ENCODE data around the gene IFI44.

Gene IFI44

GRCh38 chr1:78667939-78668338 lies 18.3 kb downstream of the IFI44 start:
- in situ Hi-C loops (cut with HindIII; ENCODE audit: low pct_ligation_motif_present, low sequenced_read_pairs), result no loop called here
- no peak for DNase-seq
- TF ChIP-seq CTCF (IDR thresholded peaks at IDR 0.05; ENCODE audit: low read depth, low read length, missing control alignments), result no peak
- H3K27me3 ChIP-seq (replicated peaks), result no peaks in the 10 kb centered on the region
- no peak overlapping the region for H3K4me3 ChIP-seq (ENCODE audit: low read depth, low read length)
- no peak overlapping the region for H3K27ac ChIP-seq
- H3K36me3 ChIP-seq (replicated peaks), result no peaks in the 10 kb centered on the region

- no peak for TF ChIP-seq CTCF (IDR thresholded peaks at IDR 0.05; ENCODE audit: low read depth, low read length, missing control alignments)
- no peak overlapping the region for H3K4me3 ChIP-seq (ENCODE audit: low read depth, low read length)
- no peak for DNase-seq
- H3K36me3 ChIP-seq (replicated peaks), result no peaks in the 10 kb centered on the region
- H3K27ac ChIP-seq, result no peak overlapping the region
- no peaks in the 10 kb centered on the region for H3K27me3 ChIP-seq (replicated peaks)
- in situ Hi-C loops (cut with HindIII; ENCODE audit: low pct_ligation_motif_present, low sequenced_read_pairs), result no loop called here
These were observed 18.8 kb downstream of the IFI44 start for GRCh38 chr1:78668427-78668826.

- Histone ChIP-seq H3K27me3 (replicated peaks) (no peaks in the 10 kb centered on the region), H3K27ac (no peak overlapping the region), H3K4me3 (ENCODE audit: low read depth, low read length) (no peak overlapping the region), H3K36me3 (replicated peaks) (no peaks in the 10 kb centered on the region)
- in situ Hi-C loops (cut with HindIII; ENCODE audit: low pct_ligation_motif_present, low sequenced_read_pairs), result no loop called here
- no peak for DNase-seq
- no peak for TF ChIP-seq CTCF (IDR thresholded peaks at IDR 0.05; ENCODE audit: low read depth, low read length, missing control alignments)
These were observed 22.8 kb downstream of the IFI44 start for GRCh38 chr1:78672428-78672827.

- no peak for DNase-seq
- Histone ChIP-seq H3K36me3 (replicated peaks) (no peaks in the 10 kb centered on the region), H3K4me3 (ENCODE audit: low read depth, low read length) (no peak overlapping the region), H3K27ac (no peak overlapping the region), H3K27me3 (replicated peaks) (no peaks in the 10 kb centered on the region)
- no peak for TF ChIP-seq CTCF (IDR thresholded peaks at IDR 0.05; ENCODE audit: low read depth, low read length, missing control alignments)
- in situ Hi-C loops (cut with HindIII; ENCODE audit: low pct_ligation_motif_present, low sequenced_read_pairs), result no loop called here
These were observed 23.5 kb downstream of the IFI44 start for GRCh38 chr1:78673120-78673519.

- in situ Hi-C loops (cut with HindIII; ENCODE audit: low pct_ligation_motif_present, low sequenced_read_pairs), result no loop called here
- peak; percentile 69 for DNase-seq
- H3K27ac ChIP-seq, result no peak overlapping the region
- no peak overlapping the region for H3K4me3 ChIP-seq (ENCODE audit: low read depth, low read length)
- H3K36me3 ChIP-seq (replicated peaks), result no peaks in the 10 kb centered on the region
- no peaks in the 10 kb centered on the region for H3K27me3 ChIP-seq (replicated peaks)
- peak; percentile 67 for TF ChIP-seq CTCF (IDR thresholded peaks at IDR 0.05; ENCODE audit: low read depth, low read length, missing control alignments)
These were observed 26.8 kb downstream of the IFI44 start for GRCh38 chr1:78676347-78676982.

GRCh38 chr1:78676993-78677392 lies 27.4 kb downstream of the IFI44 start:
- TF ChIP-seq CTCF (IDR thresholded peaks at IDR 0.05; ENCODE audit: low read depth, low read length, missing control alignments), result no peak
- no peaks in the 10 kb centered on the region for H3K27me3 ChIP-seq (replicated peaks)
- no peak for DNase-seq
- H3K27ac ChIP-seq, result no peak overlapping the region
- no peak overlapping the region for H3K4me3 ChIP-seq (ENCODE audit: low read depth, low read length)
- no peaks in the 10 kb centered on the region for H3K36me3 ChIP-seq (replicated peaks)
- in situ Hi-C loops (cut with HindIII; ENCODE audit: low pct_ligation_motif_present, low sequenced_read_pairs), result no loop called here

Measured in brain microvascular endothelial cell (primary cell).